Measurements from ENCODE around the gene CMAS.

CMAS gene

GRCh38 chr12:22032732-22033131 is 13.3 kb upstream of the CMAS start:
- H3K4ac ChIP-seq (ENCODE audit: low read depth, low read length), result no peak overlapping the region
- no peak overlapping the region for H4K8ac ChIP-seq (ENCODE audit: low read depth, low read length)
- H2AFZ ChIP-seq (ENCODE audit: insufficient read depth, low read length, poor library complexity), result no peak overlapping the region
- H4K91ac ChIP-seq (ENCODE audit: low read depth, low read length), result no peak overlapping the region
- H2BK120ac ChIP-seq (ENCODE audit: insufficient read depth, low read length, poor library complexity), result no peak overlapping the region
- H2BK5ac ChIP-seq (ENCODE audit: low read depth, low read length, poor library complexity), result no peak overlapping the region
- H3K4me3 ChIP-seq (ENCODE audit: low read depth, low read length), result no peak overlapping the region
- H3K27me3 ChIP-seq (ENCODE audit: insufficient read depth, low read length), result no peaks in the 10 kb centered on the region
- no peak overlapping the region for H3K4me2 ChIP-seq (ENCODE audit: low read length)
- no peak overlapping the region for H2AK5ac ChIP-seq (ENCODE audit: low read length)
- no peak overlapping the region for H4K12ac ChIP-seq (ENCODE audit: low read depth, low read length)
- H3K79me1 ChIP-seq (ENCODE audit: low read length), result no peaks in the 10 kb centered on the region
- no peaks in the 10 kb centered on the region for H3K36me3 ChIP-seq (ENCODE audit: control insufficient read depth in 1 of 2, insufficient read depth in 2 of 2, low read length in 2 of 2)
- no peak overlapping the region for H3K27ac ChIP-seq (ENCODE audit: low read depth, low read length)
- H3K4me1 ChIP-seq (ENCODE audit: control insufficient read depth in 1 of 2, insufficient read depth in 2 of 2, low read length in 2 of 2), result no peaks in the 10 kb centered on the region
- H3K18ac ChIP-seq (ENCODE audit: low read length), result no peak overlapping the region
- no peaks in the 10 kb centered on the region for H3K79me2 ChIP-seq (ENCODE audit: control insufficient read depth, insufficient read depth, low read length, poor library complexity)
- no peak overlapping the region for H2BK12ac ChIP-seq (ENCODE audit: low read length)
- peaks cover 1% of the 10 kb centered on the region for H3K9me3 ChIP-seq (ENCODE audit: insufficient read depth, low read depth, low read length)
- no peak overlapping the region for H3K14ac ChIP-seq (ENCODE audit: low read length)
- H3K23ac ChIP-seq (ENCODE audit: low read length), result no peak overlapping the region
- H3K9ac ChIP-seq (ENCODE audit: low read length), result no peak overlapping the region
- no peak for DNase-seq

GRCh38 chr12:22034709-22035506 is 11.1 kb upstream of the CMAS start:
- DNase-seq, result peak in 1 of 2 donors; percentile 23
- H3K4me2 ChIP-seq (ENCODE audit: low read length), result no peak overlapping the region
- H3K18ac ChIP-seq (ENCODE audit: low read length), result no peak overlapping the region
- no peak overlapping the region for H3K4ac ChIP-seq (ENCODE audit: low read depth, low read length)
- no peak overlapping the region for H2AFZ ChIP-seq (ENCODE audit: insufficient read depth, low read length, poor library complexity)
- no peak overlapping the region for H3K14ac ChIP-seq (ENCODE audit: low read length)
- no peak overlapping the region for H3K9ac ChIP-seq (ENCODE audit: low read length)
- no peaks in the 10 kb centered on the region for H3K36me3 ChIP-seq (ENCODE audit: control insufficient read depth in 1 of 2, insufficient read depth in 2 of 2, low read length in 2 of 2)
- H2BK5ac ChIP-seq (ENCODE audit: low read depth, low read length, poor library complexity), result no peak overlapping the region
- H2AK5ac ChIP-seq (ENCODE audit: low read length), result no peak overlapping the region
- H3K79me2 ChIP-seq (ENCODE audit: control insufficient read depth, insufficient read depth, low read length, poor library complexity), result no peaks in the 10 kb centered on the region
- no peak overlapping the region for H4K8ac ChIP-seq (ENCODE audit: low read depth, low read length)
- no peaks in the 10 kb centered on the region for H3K27me3 ChIP-seq (ENCODE audit: insufficient read depth, low read length)
- no peak overlapping the region for H3K27ac ChIP-seq (ENCODE audit: low read depth, low read length)
- no peak overlapping the region for H4K91ac ChIP-seq (ENCODE audit: low read depth, low read length)
- H2BK12ac ChIP-seq (ENCODE audit: low read length), result no peak overlapping the region
- no CpG with 5 or more reads among the region's 4 CpGs for WGBS (ENCODE audit: extremely low coverage, insufficient coverage, insufficient read length)
- no peak overlapping the region for H3K4me3 ChIP-seq (ENCODE audit: low read depth, low read length)
- no peak overlapping the region for H2BK120ac ChIP-seq (ENCODE audit: insufficient read depth, low read length, poor library complexity)
- H3K9me3 ChIP-seq (ENCODE audit: insufficient read depth, low read depth, low read length), result peaks cover 1% of the 10 kb centered on the region
- no peaks in the 10 kb centered on the region for H3K4me1 ChIP-seq (ENCODE audit: control insufficient read depth in 1 of 2, insufficient read depth in 2 of 2, low read length in 2 of 2)
- no peak overlapping the region for H3K23ac ChIP-seq (ENCODE audit: low read length)
- no peaks in the 10 kb centered on the region for H3K79me1 ChIP-seq (ENCODE audit: low read length)
- H4K12ac ChIP-seq (ENCODE audit: low read depth, low read length), result no peak overlapping the region

- no peak overlapping the region for H3K9ac ChIP-seq (ENCODE audit: low read length)
- no peak overlapping the region for H3K23ac ChIP-seq (ENCODE audit: low read length)
- H3K9me3 ChIP-seq (ENCODE audit: insufficient read depth, low read depth, low read length), result no peaks in the 10 kb centered on the region
- H4K12ac ChIP-seq (ENCODE audit: low read depth, low read length), result no peak overlapping the region
- H3K4me2 ChIP-seq (ENCODE audit: low read length), result no peak overlapping the region
- H3K79me2 ChIP-seq (ENCODE audit: control insufficient read depth, insufficient read depth, low read length, poor library complexity), result no peaks in the 10 kb centered on the region
- H3K18ac ChIP-seq (ENCODE audit: low read length), result no peak overlapping the region
- WGBS (ENCODE audit: extremely low coverage, insufficient coverage, insufficient read length), result no CpG with 5 or more reads among the region's 3 CpGs
- H2BK120ac ChIP-seq (ENCODE audit: insufficient read depth, low read length, poor library complexity), result no peak overlapping the region
- H2BK5ac ChIP-seq (ENCODE audit: low read depth, low read length, poor library complexity), result no peak overlapping the region
- no peak overlapping the region for H2AFZ ChIP-seq (ENCODE audit: insufficient read depth, low read length, poor library complexity)
- H3K27me3 ChIP-seq (ENCODE audit: insufficient read depth, low read length), result no peaks in the 10 kb centered on the region
- peak; percentile 87 to 94 for DNase-seq
- no peak overlapping the region for H2BK12ac ChIP-seq (ENCODE audit: low read length)
- no peak overlapping the region for H2AK5ac ChIP-seq (ENCODE audit: low read length)
- H3K4me3 ChIP-seq (ENCODE audit: low read depth, low read length), result no peak overlapping the region
- no peak overlapping the region for H4K91ac ChIP-seq (ENCODE audit: low read depth, low read length)
- H3K27ac ChIP-seq (ENCODE audit: low read depth, low read length), result no peak overlapping the region
- no peak overlapping the region for H3K14ac ChIP-seq (ENCODE audit: low read length)
- no peak overlapping the region for H3K4ac ChIP-seq (ENCODE audit: low read depth, low read length)
- H3K36me3 ChIP-seq (ENCODE audit: control insufficient read depth in 1 of 2, insufficient read depth in 2 of 2, low read length in 2 of 2), result no peaks in the 10 kb centered on the region
- H3K79me1 ChIP-seq (ENCODE audit: low read length), result no peaks in the 10 kb centered on the region
- no peak overlapping the region for H4K8ac ChIP-seq (ENCODE audit: low read depth, low read length)
- H3K4me1 ChIP-seq (ENCODE audit: control insufficient read depth in 1 of 2, insufficient read depth in 2 of 2, low read length in 2 of 2), result no peaks in the 10 kb centered on the region
Measured at GRCh38 chr12:22037947-22038346, 8.1 kb upstream of the CMAS start.

GRCh38 chr12:22038734-22039133 is 7.3 kb upstream of the CMAS start:
- H2BK12ac ChIP-seq (ENCODE audit: low read length), result no peak overlapping the region
- H4K12ac ChIP-seq (ENCODE audit: low read depth, low read length), result no peak overlapping the region

More at GRCh38 chr12:22038734-22039133, 7.3 kb upstream of the CMAS start:
- Histone ChIP-seq H3K79me2 (ENCODE audit: control insufficient read depth, insufficient read depth, low read length, poor library complexity) (no peaks in the 10 kb centered on the region), H3K27ac (ENCODE audit: low read depth, low read length) (no peak overlapping the region), H3K27me3 (ENCODE audit: insufficient read depth, low read length) (no peaks in the 10 kb centered on the region), H2AFZ (ENCODE audit: insufficient read depth, low read length, poor library complexity) (no peak overlapping the region), H3K9me3 (ENCODE audit: insufficient read depth, low read depth, low read length) (no peaks in the 10 kb centered on the region), H3K36me3 (ENCODE audit: control insufficient read depth in 1 of 2, insufficient read depth in 2 of 2, low read length in 2 of 2) (no peaks in the 10 kb centered on the region), H3K23ac (ENCODE audit: low read length) (no peak overlapping the region), H2BK5ac (ENCODE audit: low read depth, low read length, poor library complexity) (no peak overlapping the region), H3K14ac (ENCODE audit: low read length) (no peak overlapping the region), H2BK120ac (ENCODE audit: insufficient read depth, low read length, poor library complexity) (no peak overlapping the region), H3K9ac (ENCODE audit: low read length) (no peak overlapping the region), H3K4me2 (ENCODE audit: low read length) (no peak overlapping the region), H3K4me3 (ENCODE audit: low read depth, low read length) (no peak overlapping the region), H3K4ac (ENCODE audit: low read depth, low read length) (no peak overlapping the region), H3K18ac (ENCODE audit: low read length) (no peak overlapping the region), H4K8ac (ENCODE audit: low read depth, low read length) (no peak overlapping the region), H3K79me1 (ENCODE audit: low read length) (no peaks in the 10 kb centered on the region), H3K4me1 (ENCODE audit: control insufficient read depth in 1 of 2, insufficient read depth in 2 of 2, low read length in 2 of 2) (no peaks in the 10 kb centered on the region), H4K91ac (ENCODE audit: low read depth, low read length) (no peak overlapping the region), H2AK5ac (ENCODE audit: low read length) (no peak overlapping the region)
- peak in 1 of 2 donors; percentile 4 for DNase-seq
